ENCODE measurements around the gene KSR2. TPM values are rescaled to one million over a fixed set of nuclear protein-coding genes. Genes with fewer than 3 reads are reported as not detected.

KSR2 gene
- total and polyA plus RNA-seq, 10 of the 15 experiments (the other 5 are each of a cell fraction or from before 2014, with no cell fraction given): under 0.01 to 1.5 (median 0.01) TPM; not detected in 3

DNA sequence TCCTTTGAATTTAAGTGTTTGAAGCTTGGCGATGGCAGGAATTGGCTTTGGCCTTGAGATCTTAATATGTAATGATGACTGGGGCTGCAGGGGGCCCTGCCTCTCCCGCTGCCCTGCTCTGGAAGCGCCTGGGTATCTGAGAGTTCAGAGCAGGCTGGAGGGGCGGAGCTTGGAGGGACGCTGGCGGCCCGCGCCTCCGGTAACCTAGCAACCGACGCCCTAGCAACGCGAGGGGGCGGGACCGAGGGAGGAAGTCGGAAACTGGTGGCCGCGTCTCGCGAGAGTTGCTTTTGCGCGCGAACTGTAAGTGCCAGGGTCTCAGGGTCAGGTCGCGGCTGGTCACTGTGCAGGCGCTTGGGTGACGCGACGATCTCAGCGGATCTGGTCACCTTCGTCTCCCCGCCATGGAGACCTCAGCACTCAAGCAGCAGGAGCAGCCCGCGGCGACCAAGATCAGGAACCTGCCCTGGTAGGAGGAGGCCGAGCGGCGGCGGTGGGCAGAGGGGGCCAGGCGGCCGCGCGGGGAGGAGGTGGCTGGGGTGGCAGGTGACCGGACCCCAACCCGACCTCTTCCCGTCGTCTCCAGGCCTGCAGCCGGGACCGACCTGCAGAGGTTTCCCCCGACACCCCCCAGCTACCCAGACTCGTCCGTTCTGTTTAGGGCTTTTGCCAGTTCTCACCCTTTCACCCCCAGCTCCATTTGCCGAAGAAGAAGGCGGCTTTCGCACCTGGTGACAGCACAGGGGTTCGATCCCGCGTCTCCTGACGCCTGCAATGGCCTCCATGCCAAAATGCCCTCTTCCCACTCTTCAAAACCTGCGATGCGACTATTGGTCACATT is 47.9 kb upstream of the KSR2 start, which contains the start of gene RFC5 (continued):
- peak; percentile 84 for TF ChIP-seq GATAD2B (conservative IDR thresholded peaks at IDR 0.05; ENCODE audit: low read depth)
- TF ChIP-seq, protein P1, sequence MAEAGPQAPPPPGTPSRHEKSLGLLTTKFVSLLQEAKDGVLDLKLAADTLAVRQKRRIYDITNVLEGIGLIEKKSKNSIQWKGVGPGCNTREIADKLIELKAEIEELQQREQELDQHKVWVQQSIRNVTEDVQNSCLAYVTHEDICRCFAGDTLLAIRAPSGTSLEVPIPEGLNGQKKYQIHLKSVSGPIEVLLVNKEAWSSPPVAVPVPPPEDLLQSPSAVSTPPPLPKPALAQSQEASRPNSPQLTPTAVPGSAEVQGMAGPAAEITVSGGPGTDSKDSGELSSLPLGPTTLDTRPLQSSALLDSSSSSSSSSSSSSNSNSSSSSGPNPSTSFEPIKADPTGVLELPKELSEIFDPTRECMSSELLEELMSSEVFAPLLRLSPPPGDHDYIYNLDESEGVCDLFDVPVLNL (IDR thresholded peaks at IDR 0.05; ENCODE audit: low read depth, low read length): peak; percentile 87
- peak; percentile 87 for TF ChIP-seq MEF2B (IDR thresholded peaks at IDR 0.05; ENCODE audit: partially characterized antibody, poor library complexity, severe bottlenecking)
- no peak for TF ChIP-seq YBX1 (IDR thresholded peaks at IDR 0.05)
- no peak for TF ChIP-seq RAD51 (IDR thresholded peaks at IDR 0.05)
- TF ChIP-seq, protein P2, sequence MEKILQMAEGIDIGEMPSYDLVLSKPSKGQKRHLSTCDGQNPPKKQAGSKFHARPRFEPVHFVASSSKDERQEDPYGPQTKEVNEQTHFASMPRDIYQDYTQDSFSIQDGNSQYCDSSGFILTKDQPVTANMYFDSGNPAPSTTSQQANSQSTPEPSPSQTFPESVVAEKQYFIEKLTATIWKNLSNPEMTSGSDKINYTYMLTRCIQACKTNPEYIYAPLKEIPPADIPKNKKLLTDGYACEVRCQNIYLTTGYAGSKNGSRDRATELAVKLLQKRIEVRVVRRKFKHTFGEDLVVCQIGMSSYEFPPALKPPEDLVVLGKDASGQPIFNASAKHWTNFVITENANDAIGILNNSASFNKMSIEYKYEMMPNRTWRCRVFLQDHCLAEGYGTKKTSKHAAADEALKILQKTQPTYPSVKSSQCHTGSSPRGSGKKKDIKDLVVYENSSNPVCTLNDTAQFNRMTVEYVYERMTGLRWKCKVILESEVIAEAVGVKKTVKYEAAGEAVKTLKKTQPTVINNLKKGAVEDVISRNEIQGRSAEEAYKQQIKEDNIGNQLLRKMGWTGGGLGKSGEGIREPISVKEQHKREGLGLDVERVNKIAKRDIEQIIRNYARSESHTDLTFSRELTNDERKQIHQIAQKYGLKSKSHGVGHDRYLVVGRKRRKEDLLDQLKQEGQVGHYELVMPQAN (conservative IDR thresholded peaks at IDR 0.05): peak; percentile 96
- peak; percentile 58 for TF ChIP-seq SP1 (IDR thresholded peaks at IDR 0.05; ENCODE audit: low read depth, low read length)
- no peak for TF ChIP-seq FOXM1 (IDR thresholded peaks at IDR 0.05; ENCODE audit: low read depth, low read length)
- no peak for TF ChIP-seq CBX5 (IDR thresholded peaks at IDR 0.05; ENCODE audit: low read depth)
- TF ChIP-seq TCF12 (IDR thresholded peaks at IDR 0.05; ENCODE audit: low read depth, low read length): 0 out of 2 replicates have a peak, but pooled peaks have one; percentile 7
- peak; percentile 50; the same call in 1 of the 2 replicates for TF ChIP-seq DPF2 (IDR thresholded peaks at IDR 0.05)
- peak; percentile 88 for TF ChIP-seq POLR2AphosphoS5 (IDR thresholded peaks at IDR 0.05; ENCODE audit: low read length)
- TF ChIP-seq, protein P3, sequence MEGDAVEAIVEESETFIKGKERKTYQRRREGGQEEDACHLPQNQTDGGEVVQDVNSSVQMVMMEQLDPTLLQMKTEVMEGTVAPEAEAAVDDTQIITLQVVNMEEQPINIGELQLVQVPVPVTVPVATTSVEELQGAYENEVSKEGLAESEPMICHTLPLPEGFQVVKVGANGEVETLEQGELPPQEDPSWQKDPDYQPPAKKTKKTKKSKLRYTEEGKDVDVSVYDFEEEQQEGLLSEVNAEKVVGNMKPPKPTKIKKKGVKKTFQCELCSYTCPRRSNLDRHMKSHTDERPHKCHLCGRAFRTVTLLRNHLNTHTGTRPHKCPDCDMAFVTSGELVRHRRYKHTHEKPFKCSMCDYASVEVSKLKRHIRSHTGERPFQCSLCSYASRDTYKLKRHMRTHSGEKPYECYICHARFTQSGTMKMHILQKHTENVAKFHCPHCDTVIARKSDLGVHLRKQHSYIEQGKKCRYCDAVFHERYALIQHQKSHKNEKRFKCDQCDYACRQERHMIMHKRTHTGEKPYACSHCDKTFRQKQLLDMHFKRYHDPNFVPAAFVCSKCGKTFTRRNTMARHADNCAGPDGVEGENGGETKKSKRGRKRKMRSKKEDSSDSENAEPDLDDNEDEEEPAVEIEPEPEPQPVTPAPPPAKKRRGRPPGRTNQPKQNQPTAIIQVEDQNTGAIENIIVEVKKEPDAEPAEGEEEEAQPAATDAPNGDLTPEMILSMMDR (IDR thresholded peaks at IDR 0.05 in 2 of 3, conservative IDR thresholded peaks at IDR 0.05 in 1 of 3; ENCODE audit: control insufficient read depth in 2 of 3, extremely low read depth in 1 of 3, insufficient read depth in 1 of 3, low read depth in 3 of 3, low read length in 3 of 3): 0 out of 6 replicates have a peak, but pooled peaks of 1 of the 3 experiments have one; percentile 3
- TF ChIP-seq ASH2L (IDR thresholded peaks at IDR 0.05; ENCODE audit: borderline replicate concordance, low read depth): 0 out of 2 replicates have a peak, but pooled peaks have one; percentile 43
- no peak for TF ChIP-seq EP300 (IDR thresholded peaks at IDR 0.05; ENCODE audit: borderline replicate concordance in 1 of 2, control insufficient read depth in 1 of 2, low read depth in 2 of 2, low read length in 2 of 2)
- TF ChIP-seq SPI1 (IDR thresholded peaks at IDR 0.05; ENCODE audit: borderline replicate concordance, insufficient read depth, low read depth, low read length): peak; percentile 91
- TF ChIP-seq, protein P4, sequence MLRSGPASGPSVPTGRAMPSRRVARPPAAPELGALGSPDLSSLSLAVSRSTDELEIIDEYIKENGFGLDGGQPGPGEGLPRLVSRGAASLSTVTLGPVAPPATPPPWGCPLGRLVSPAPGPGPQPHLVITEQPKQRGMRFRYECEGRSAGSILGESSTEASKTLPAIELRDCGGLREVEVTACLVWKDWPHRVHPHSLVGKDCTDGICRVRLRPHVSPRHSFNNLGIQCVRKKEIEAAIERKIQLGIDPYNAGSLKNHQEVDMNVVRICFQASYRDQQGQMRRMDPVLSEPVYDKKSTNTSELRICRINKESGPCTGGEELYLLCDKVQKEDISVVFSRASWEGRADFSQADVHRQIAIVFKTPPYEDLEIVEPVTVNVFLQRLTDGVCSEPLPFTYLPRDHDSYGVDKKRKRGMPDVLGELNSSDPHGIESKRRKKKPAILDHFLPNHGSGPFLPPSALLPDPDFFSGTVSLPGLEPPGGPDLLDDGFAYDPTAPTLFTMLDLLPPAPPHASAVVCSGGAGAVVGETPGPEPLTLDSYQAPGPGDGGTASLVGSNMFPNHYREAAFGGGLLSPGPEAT (IDR thresholded peaks at IDR 0.05; ENCODE audit: low read depth): peak; percentile 70
- TF ChIP-seq, protein P5, sequence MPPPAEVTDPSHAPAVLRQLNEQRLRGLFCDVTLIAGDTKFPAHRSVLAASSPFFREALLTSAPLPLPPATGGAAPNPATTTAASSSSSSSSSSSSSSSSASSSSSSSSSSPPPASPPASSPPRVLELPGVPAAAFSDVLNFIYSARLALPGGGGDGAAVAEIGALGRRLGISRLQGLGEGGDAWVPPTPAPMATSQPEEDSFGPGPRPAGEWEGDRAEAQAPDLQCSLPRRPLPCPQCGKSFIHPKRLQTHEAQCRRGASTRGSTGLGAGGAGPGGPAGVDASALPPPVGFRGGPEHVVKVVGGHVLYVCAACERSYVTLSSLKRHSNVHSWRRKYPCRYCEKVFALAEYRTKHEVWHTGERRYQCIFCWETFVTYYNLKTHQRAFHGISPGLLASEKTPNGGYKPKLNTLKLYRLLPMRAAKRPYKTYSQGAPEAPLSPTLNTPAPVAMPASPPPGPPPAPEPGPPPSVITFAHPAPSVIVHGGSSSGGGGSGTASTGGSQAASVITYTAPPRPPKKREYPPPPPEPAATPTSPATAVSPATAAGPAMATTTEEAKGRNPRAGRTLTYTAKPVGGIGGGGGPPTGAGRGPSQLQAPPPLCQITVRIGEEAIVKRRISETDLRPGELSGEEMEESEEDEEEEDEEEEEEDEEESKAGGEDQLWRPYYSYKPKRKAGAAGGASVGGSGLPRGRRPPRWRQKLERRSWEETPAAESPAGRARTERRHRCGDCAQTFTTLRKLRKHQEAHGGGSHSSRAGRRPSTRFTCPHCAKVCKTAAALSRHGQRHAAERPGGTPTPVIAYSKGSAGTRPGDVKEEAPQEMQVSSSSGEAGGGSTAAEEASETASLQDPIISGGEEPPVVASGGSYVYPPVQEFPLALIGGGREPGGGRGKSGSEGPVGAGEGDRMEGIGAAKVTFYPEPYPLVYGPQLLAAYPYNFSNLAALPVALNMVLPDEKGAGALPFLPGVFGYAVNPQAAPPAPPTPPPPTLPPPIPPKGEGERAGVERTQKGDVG (CRISPR knock-in tag; IDR thresholded peaks at IDR 0.05): no peak
- no peak for TF ChIP-seq HDAC2 (IDR thresholded peaks at IDR 0.05)

Measured in GM12878 (cell line).